ENCODE data around the gene RNF114.
A peak's percentile ranks its signal among the peaks of the same experiment; 100 is the strongest.

RNF114 gene

DNA sequence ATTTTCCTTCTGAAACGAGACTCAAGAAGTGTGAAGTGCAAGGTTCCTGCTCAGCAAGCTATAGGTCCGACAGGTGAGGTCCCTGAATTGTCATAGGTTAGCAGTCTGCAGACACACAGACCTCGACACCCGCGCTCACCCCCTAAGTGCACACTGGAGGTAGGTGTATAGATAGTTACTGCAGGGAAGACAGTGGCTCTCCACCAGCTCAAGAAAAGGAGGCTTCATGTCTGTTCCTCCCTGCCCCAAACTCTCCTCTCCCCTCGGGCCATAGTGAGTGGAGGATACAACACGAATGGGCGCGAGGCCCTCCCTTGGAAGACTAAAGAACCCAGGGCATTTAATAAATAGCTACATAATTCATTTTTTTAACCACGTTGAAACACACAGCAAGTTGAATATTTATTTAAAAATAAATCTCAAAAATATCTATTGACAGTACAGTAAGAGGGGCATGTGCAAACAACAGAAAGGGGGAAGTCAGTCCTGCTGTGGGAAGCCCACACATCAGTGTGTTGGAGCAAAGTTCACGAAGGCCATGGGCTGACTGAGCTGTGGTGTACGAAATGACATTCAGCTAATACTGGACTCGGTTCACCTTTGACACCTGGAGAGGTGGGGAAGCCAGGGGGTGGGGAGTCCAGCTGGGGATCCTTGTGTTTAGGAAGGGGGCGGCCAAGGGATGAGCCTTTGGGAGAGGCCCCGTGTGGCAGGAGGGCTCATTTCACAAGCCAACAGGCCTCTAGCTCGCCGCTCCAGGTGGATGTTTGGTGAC, 31.6 kb upstream of the RNF114 start:
- DNase-seq (ENCODE audit: low spot score), result no peak

GRCh38 chr20:49905415-49906091, 30.6 kb upstream of the RNF114 start:
- no peak for DNase-seq (ENCODE audit: low spot score)

- no peak for DNase-seq (ENCODE audit: low spot score)
Observed at GRCh38 chr20:49906101-49906604, 30.0 kb upstream of the RNF114 start.

DNA sequence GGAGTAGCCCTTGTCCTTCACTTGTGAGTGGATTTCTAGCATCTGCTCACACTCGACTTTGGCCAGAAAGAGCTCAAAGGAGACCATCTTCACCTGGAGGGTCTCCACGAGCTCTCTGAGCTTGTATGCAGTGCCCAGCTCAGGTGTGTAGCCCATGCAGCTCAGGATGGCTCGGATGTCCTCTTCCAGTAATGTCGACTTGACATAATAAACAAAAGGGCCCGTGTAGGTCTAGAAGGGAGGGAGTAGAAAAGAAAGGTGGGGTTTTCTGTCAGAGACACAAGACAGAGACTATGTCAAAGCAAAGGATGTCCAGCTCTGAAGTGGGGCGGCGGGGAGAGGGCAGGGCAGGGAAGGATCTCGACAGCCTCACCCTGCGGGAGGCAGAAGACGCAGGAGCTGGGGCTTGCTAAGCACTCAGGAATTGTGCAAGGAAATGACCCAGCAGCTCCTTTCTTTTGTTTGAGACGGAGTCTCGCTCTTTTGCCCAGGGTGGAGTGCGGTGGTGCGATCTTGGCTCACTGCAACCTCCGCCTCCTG, 29.5 kb upstream of the RNF114 start:
- no peak for DNase-seq (ENCODE audit: low spot score)

- no peak for DNase-seq (ENCODE audit: low spot score)
Observed at GRCh38 chr20:49907405-49908257, 28.6 kb upstream of the RNF114 start.

- no peak for DNase-seq (ENCODE audit: low spot score)
Observed at GRCh38 chr20:49908258-49908565, 28.0 kb upstream of the RNF114 start.

GRCh38 chr20:49909499-49910339, 26.5 kb upstream of the RNF114 start:
- no peak for DNase-seq (ENCODE audit: low spot score)

DNA sequence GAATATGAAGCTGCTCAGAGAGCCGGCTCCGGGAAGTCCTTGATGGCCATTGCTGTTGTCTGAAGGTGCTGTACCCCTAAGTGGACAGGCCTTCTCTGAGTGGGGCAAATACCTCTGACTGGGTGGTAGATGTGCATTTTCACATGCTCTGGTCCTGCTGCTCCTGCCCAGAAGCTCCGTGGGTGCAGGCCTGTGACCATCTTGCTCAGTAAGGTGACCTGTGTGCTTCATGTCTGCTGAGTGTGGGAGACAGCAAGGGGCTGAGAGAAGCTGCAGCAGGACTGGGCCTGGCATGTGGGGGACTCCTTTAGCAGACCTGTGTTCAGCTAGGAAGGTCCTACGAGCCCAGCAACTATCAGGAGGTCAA, 25.9 kb upstream of the RNF114 start:
- no peak for DNase-seq (ENCODE audit: low spot score)

DNA sequence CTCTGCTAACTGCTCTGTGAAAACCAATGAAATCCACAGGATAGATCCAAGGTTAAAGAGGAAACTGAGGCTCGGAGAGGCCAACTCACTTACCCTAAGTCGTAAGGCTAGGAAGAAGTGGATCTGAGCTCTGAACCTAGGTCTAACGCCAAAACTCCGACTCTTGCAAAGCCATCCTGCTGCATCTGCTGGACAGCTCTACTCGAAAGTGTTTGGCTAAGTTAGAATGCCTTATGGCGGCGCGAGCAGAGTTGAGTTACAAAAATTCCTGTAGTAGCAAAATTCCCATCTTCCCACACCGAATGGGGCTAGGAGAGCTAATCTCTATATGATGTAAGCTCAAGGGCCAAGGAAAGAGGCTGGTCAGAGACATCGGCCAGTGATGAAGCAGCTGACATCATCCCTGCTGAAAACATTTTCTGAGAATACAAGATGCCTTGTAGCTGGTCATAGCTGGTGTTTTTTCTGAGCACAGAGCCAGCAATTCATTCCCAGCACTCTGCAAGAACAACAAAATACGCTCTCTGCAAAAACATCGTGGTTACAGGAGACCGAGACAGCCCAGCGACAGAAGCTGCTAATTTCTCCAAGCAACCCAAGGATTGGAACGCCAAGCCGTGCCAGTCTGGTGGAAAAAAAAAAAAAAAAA, 22.7 kb upstream of the RNF114 start:
- DNase-seq (ENCODE audit: low spot score), result peak; percentile 77

GRCh38 chr20:49914310-49915117, 21.7 kb upstream of the RNF114 start:
- peak; percentile 49 for DNase-seq (ENCODE audit: low spot score)

DNA sequence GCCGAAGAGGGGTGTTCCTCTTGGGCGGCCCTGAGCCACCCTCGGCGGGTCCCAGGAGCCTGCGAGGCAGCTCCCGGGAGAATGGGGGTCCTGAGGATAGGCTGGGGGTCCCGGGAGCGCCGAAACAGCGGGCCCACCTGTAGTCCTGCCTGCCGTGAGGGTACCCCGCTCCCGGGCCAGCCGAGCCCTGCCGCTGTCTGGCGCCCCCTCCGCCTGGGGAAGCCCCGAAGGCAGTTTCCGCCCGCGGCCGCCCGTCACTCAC, 21.1 kb upstream of the RNF114 start:
- DNase-seq (ENCODE audit: low spot score), result no peak

GRCh38 chr20:49915380-49916145, 20.6 kb upstream of the RNF114 start, which contains the start of gene SPATA2:
Gene SPATA2, minus strand, starts transcription at chr20:49915529. Its CDS starts 7,039 bp downstream, at chr20:49908490.
- peak; percentile 95 for DNase-seq (ENCODE audit: low spot score)

DNA sequence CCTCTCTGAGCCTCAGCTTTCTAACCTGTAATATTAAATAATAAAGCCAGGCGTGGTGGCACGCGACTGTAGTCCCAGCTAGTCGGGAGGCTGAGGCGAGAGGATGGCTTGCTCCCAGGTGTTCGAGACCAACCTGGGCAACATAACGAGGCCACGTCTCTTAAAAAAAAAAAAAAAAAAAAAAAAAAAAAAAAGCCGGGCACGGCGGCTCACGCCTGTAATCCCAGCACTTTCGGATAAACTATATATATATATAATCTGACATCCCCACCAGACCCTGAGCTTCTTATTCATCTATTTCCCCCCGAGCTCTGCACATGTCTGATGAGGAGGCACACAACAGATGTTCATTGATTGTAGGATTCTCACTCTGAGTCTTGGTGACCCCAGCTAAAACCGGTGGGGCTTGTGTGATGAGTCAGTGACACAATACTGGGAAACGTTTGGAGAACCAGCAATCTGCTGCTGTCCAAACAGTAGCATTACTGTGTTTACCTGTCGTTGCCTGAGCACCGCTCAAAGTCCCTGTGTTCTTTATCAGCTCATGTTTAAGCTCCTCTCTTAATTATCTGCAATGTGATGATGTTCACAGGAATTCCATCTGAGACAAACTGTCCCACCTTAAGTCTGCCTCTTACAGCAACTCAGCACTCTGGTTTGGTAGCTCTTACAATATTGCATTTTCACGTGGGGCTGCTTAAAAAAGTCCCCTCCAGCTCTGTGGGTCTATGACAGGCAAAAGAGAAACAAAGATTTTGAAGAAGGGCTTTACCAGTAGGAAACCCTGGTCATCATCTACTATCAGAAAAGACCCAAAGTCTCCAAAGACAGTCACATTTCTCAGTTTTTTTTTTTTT, 19.8 kb upstream of the RNF114 start:
- no peak for DNase-seq (ENCODE audit: low spot score)

DNA sequence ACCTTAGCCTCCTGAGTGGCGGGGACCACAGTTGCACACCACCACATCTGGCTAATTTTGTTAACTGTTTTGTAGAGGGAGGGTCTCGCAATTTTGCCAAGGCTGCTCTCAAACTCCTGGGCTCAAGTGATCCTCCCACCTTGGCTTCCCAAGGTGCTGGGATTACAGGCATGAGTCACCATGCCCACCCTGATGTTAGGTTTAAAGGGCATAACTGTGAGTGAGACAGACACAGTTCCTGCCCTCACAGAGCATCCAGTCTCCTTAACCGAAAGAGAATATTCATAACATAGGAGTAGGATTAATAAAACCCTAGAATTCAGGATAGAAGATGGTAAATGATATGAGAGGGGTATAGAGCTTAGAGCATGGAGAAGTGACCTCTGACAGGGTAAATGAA, 17.8 kb upstream of the RNF114 start:
- no peak for DNase-seq (ENCODE audit: low spot score)

DNA sequence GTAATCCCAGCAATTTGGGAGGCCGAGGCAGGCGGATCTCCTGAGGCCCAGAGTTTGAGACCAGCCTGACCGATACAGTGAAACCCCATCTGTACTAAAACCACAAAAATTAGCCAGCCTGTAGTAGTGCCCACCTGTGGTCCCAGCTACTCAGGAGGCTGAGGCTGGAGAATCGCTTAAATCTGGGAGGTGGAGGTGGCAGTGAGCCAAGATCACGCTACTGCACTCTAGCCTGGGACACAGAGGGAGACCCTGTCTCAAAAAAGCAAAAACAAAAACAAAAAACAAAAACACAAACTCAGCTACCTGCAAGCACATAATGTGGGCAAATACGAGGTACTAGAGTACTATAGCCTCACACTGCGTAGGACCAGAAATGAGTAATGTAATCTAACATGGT, 17.2 kb upstream of the RNF114 start:
- no peak for DNase-seq (ENCODE audit: low spot score)

GRCh38 chr20:49919461-49919860, 16.7 kb upstream of the RNF114 start:
- no peak for DNase-seq (ENCODE audit: low spot score)

GRCh38 chr20:49924247-49924646, 11.9 kb upstream of the RNF114 start:
- no peak for DNase-seq (ENCODE audit: low spot score)

DNA sequence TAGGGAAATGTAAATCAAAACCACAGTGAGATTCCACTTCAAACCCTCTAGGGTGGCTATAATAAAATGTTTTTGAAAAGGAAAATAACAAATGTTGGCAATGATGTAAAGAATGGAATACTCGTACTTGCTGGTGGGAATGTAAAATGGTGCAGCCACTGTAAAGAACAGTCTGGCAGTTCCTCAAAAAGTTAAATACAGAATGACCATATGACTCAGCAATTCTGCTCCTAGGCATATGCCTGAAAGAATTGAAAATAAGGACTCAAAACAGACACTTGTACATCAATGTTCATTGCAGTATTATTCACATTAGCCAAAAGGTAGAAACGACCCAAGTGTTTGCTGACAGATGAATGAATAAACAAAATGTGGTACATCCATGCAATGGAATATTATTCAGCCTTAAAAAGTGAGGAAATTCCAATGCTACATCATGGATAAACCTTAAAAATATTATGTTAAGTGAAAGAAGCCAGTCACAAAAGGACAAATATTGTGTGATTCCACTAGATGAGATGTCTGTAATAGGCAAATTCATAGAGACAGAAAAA, 10.2 kb upstream of the RNF114 start:
- DNase-seq (ENCODE audit: low spot score), result no peak
